HG02981 (cell line): ENCODE data around the gene HPSE2.

Experiments used
- ATAC-seq: cut with Tn5 transposase; IDR thresholded peaks from one replicate; pipeline ENCODE4 v1.9.1; 2021; ENCODE audit warnings: mild to moderate bottlenecking, moderate library complexity; ENCODE audit not compliant: unreplicated experiment

HPSE2 gene

GRCh38 chr10:98858525-98858924 lies 377.1 kb downstream of the HPSE2 start:
- ATAC-seq: no peak

GRCh38 chr10:98855403-98856189 lies 380.1 kb downstream of the HPSE2 start:
- ATAC-seq: peak; percentile 53

DNA sequence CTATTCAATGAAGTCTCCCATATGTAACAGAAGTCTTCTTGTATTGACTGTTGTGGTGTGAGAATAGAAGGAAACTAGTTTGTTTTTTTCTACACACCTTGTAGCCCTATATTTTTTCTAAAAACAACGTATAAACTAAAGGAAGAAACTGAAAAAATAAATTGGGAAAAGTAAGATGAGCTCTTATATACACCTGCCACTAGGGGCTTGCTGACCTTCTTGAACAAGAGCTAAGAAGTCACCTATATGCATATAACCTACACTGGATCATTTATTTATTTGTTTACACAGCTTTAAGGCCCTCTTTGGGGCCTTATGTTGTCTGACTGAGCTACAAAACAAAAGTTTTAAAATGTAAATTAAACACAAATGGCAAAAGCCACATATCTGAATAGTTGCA lies 383.0 kb downstream of the HPSE2 start:
- no peak for ATAC-seq

DNA sequence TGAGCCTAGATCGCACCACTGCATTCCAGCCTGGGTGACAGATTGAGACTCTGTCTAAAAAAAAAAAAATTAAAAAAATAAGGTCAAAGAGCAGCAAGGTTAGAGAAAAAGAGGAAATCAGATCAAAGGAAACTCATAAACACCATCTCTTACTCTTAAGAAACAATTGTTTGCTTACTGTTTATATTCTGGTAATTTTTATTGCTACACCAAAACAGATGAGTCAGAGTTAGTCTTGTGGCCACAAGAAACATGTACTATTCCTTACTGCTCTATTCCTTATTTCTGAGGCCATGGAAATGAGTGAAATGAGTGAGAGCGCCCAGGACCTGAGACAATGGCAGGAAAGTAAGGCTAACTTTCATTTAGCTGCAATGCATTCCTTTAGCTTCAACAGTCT lies 387.3 kb downstream of the HPSE2 start:
- no peak for ATAC-seq

DNA sequence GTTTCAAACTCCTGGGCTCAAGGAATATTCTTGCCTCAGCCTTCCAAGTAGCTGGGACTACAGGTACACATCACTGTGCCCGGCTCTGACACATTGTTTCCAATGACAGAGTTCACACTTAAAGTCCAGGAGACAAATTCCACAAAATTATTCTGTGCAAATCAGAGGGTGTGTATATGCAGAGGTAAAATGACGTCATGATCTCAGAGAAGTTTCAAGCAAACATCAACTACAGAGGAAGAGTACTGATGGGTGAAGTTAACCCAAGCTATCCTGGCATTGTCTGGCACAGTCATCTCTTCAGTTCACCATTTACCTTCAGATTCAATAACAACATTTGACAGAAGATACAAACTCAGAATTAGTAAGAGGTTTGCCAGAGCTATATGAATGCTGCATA lies 388.9 kb downstream of the HPSE2 start:
- no peak for ATAC-seq

- ATAC-seq: no peak
Observed at GRCh38 chr10:98833542-98833941, 402.1 kb downstream of the HPSE2 start.

- ATAC-seq: no peak
Observed at GRCh38 chr10:98832738-98833137, 402.9 kb downstream of the HPSE2 start.

GRCh38 chr10:98832196-98832595 lies 403.5 kb downstream of the HPSE2 start:
- ATAC-seq: no peak

GRCh38 chr10:98831391-98831790 lies 404.3 kb downstream of the HPSE2 start:
- ATAC-seq: no peak

DNA sequence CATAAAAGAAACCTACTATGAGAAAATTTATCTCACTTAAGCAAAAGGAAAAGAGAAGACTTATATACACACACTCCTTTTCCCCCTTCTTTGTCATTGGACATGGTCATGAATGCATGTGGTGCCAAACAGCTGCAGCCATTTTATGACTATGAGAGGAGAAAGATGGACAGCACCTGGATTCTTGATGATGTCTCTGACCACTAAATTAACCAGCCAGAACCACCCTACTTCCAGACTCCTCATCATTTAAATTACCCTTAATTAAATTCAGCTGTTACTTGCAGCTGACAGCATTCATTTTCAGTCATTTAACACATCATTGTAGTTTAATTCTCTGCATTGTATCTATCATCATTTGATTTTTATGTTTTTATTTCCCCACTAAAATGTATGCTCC lies 409.9 kb downstream of the HPSE2 start:
- no peak for ATAC-seq

GRCh38 chr10:98817396-98817795 lies 418.3 kb downstream of the HPSE2 start:
- ATAC-seq: no peak

DNA sequence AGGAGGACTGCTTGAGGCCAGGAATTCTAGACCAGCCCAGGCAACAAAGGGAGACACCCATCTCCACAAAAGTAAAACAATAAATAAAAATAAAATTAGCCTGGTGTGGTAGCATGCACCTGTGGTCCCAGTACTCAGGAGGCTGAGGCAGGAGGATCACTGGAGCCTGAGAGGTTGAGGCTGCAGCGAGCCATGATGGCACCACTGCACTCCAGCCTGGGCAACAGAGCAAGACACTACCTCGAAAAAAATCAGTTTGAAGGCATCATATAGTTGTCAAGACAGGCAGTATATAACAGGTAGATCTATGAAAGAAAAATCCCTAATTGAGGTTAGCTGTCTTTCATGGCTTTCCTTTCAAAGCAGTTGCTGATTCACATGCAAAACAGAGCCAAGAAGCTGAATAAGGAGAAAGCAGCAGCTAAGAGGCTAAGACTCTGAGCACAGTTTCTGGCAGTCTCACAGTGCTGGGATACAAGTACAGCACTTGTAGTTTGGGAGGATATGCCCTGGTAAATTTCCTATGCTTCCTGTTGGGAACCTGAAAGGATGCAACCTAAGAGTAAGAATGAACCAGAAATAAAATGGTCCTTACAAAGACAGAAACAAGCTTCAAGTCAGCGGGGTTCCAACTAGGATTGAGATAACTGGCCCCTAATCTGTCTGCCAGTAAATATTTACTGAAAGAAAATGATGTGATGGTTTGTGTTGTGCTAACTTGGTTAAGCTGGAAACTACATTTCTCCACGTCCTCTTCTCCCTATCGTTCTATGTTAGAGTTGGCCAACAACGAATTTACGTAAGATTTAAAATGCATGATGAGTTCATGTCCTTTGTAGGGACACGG lies 420.4 kb downstream of the HPSE2 start:
- no peak for ATAC-seq

GRCh38 chr10:98814470-98814869 lies 421.2 kb downstream of the HPSE2 start:
- no peak for ATAC-seq

DNA sequence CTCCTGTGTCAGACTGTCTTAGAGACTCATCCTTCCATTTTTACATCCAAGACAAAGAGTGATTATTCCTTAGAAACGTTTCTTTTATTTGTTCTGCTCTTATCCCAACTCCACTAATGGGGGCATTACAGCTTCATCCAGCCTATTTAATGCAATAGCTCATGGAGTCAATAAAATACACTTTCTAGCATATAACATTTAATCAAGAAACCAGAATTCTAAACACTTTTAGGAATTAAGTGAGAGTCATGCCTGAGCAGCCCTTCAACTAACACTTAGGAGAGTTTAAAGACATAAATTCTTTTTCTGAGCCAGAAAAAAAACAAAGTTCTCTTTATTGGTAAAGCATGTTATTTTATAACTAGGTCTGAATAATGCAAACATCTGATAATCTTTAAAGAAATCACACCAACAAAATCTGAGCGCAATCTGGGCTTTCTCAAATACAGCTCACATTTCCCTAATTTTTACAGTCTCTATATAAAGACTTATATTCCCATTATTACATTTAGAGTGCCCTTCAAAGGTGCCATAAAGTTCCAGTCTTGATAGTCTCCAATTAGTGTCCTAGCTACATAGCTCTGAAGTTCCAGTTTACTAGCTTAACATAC lies 427.3 kb downstream of the HPSE2 start:
- no peak for ATAC-seq

- ATAC-seq: no peak
Observed at GRCh38 chr10:98800263-98800662, 435.4 kb downstream of the HPSE2 start.

- no peak for ATAC-seq
Observed at GRCh38 chr10:98795467-98795866, 440.2 kb downstream of the HPSE2 start.

DNA sequence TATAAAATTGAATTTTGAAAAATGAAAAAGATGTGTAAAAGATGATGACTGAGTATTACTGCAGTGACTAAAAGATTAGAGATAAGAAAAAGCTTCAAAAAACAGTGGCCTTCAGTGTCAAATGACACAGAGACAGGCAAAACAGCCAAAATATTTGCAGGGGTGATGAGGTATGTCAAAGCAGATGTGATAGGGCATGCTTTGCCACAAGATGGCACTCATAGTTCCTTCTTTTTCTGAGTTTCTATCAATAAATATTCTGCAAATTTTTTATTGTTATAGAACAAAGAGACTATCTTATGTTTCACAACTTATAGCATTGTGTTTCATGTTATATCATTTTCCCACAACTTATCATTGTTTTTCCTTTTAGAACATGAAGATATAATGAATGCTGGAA lies 444.8 kb downstream of the HPSE2 start:
- ATAC-seq: no peak

DNA sequence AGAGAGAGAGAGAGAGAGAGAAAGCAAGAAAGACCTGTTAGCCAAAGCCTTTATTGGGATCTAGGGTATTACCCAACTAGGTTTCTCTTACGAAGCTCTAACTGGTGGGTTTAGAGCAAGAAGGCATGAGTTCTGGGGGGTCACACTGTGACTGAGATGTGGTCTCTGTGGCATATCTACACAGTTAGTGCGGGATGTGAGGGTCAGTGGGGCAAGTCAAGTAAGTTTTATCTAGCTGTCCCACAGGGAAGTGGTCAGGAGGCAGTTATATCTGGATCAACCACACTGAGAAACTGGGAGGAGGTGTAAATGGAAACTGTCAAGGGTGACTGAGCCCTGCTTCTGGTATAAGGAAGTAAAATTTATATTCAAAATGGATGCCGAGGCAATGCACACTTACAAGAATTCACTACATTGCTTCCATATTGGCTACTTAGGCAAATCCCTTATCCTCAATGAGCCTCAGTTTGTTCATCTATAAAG lies 457.3 kb downstream of the HPSE2 start:
- ATAC-seq: no peak

DNA sequence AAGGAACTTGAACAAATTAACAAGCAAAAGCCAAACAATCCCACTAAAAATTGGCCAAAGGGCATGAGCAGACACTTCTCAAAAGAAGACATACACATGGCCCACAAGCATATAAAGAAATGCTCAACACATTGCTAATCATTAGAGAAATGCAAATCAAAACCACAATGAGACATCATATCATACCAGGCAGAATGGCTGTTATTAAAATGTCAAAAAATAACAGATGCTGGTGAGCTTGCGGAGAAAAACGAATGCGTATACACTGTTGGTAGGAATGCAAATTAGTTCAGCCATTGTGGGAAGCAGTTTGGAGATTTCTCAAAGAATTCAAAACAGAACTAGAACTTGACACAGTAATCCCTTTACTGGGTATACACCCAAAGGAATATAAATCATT lies 477.2 kb downstream of the HPSE2 start:
- ATAC-seq: no peak

DNA sequence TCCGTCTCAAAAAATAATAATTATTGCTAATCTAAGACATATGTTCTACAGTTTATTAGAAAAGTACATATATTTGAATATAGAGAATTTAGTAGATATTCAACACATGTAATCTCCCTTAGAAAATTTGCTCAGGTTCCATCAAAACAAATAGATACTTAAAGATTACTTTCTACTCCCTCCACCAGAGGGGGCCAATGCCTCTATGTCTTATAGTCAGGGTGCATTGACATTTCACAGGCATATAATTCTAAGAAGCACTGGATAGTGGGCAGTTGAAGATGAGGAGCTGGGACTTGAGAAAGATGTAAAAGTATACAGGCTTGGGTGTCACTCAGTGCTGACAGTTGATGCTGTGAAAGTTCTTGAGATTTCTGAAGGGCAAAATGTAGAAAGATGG lies 487.4 kb downstream of the HPSE2 start:
- ATAC-seq: no peak

DNA sequence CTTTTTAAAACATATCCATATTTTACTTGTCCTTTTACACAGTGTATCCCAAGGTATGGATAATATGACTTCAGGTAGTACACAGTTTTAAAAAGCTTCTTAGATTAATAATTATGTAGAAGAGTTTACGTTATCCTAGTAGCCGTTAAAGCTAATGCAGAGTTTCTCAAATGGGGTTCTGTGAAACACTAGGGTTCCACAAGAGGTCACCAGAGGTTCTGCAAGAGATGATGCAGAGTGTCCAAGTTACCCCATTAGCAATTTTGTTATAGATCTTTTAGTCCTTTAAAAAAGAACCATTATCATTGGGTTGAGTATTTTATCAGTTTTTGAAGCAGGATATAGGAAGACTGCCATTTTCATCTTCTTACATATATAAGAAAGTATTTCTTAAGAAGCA lies 490.0 kb downstream of the HPSE2 start:
- ATAC-seq: no peak

DNA sequence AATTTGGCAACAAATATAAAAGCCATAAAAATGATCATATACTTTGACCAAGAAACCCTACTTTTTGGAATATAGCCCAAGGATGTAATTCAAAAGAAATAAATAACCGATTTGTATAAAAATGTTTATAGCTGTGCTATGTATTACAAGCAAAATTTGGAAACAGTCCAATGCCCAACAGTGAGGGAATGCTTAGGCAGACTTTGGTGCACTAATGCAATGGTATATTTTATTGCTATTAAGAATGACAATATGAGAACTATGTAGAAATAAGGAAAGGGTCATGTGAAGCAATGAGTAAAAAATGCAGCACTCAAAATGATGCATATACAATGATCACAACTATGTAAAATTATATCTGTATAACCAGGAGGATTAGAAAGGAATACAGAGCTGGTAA lies 515.1 kb downstream of the HPSE2 start:
- no peak for ATAC-seq
